ENCODE measurements around the gene KCNH5. TPM values are rescaled to one million over a fixed set of nuclear protein-coding genes. Genes with fewer than 3 reads are reported as not detected.

KCNH5 gene
- total RNA-seq, 2 experiments from 2014 or later: not detected

DNA sequence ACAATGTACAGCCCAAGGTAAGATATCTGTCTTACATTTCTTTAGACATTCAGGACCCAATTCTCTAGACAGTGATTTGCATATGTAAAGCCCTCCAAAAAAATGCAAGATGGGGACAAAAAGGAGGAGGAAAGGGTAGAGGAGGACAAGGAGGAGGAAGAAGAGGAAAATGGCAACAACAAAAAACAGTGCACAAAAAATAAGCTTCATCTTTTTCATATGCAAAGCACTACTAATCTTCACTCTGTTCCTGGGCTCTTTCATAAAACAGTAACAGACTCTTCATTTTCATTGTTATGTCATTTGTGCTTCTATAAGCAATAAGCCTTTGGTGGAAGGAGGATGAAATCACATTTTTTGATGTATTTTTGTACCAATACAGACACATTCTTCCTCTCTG, 61.4 kb downstream of the KCNH5 start:
- intact Hi-C loops (cut with DNase I, micrococcal nuclease): no loop called here
- H3K9me3 Mint-ChIP-seq: no peaks in the 10 kb centered on the region
- ATAC-seq (ENCODE audit: poor library complexity): no peak

DNA sequence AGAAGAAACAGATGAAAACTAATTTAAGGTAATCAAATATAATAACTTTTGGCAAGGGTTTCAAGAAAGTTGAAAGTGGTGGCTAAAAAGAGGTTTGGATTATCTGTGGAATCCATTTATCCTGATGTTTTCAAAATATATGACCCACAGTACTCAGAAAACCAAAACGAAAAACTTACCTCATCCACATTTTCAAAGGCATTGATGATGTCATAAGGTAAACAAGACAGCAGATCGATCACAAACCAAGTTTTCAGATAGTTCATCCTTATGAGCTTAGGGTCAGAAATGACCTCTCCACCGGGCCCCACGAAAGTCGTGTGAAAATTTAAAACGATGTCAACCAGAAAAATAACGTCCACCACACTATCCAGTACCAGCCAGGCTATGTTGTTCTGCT, 64.6 kb downstream of the KCNH5 start:
- Histone ChIP-seq H3K4me3 (ENCODE audit: low read length) (no peak overlapping the region), H3K36me3 (ENCODE audit: insufficient read depth, low read length) (no peaks in the 10 kb centered on the region), H3K27ac (ENCODE audit: low read depth in 1 of 2, low read length in 2 of 2) (no peak overlapping the region), H3K9me3 (ENCODE audit: control insufficient read depth in 1 of 2, insufficient read depth in 1 of 2, low read length in 2 of 2) (no peaks in the 10 kb centered on the region), H3K27me3 (ENCODE audit: control insufficient read depth in 1 of 2, insufficient read depth in 2 of 2, low read length in 2 of 2) (no peaks in the 10 kb centered on the region), H3K4me1 (ENCODE audit: insufficient read depth, low read length) (no peaks in the 10 kb centered on the region)
- POLR2A ChIA-PET: no interaction called here
- DNase-seq: no peak
- H3K27me3 Mint-ChIP-seq: no peaks in the 10 kb centered on the region
- TF ChIP-seq, protein P1, sequence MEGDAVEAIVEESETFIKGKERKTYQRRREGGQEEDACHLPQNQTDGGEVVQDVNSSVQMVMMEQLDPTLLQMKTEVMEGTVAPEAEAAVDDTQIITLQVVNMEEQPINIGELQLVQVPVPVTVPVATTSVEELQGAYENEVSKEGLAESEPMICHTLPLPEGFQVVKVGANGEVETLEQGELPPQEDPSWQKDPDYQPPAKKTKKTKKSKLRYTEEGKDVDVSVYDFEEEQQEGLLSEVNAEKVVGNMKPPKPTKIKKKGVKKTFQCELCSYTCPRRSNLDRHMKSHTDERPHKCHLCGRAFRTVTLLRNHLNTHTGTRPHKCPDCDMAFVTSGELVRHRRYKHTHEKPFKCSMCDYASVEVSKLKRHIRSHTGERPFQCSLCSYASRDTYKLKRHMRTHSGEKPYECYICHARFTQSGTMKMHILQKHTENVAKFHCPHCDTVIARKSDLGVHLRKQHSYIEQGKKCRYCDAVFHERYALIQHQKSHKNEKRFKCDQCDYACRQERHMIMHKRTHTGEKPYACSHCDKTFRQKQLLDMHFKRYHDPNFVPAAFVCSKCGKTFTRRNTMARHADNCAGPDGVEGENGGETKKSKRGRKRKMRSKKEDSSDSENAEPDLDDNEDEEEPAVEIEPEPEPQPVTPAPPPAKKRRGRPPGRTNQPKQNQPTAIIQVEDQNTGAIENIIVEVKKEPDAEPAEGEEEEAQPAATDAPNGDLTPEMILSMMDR (IDR thresholded peaks at IDR 0.05): no peak
- H3K9me3 Mint-ChIP-seq: peaks cover 2% of the 10 kb centered on the region
- CTCF ChIA-PET: no interaction called here
- no peak overlapping the region for H3K4me3 Mint-ChIP-seq
- no peak for ATAC-seq (ENCODE audit: poor library complexity)
- intact Hi-C loops (cut with DNase I, micrococcal nuclease): no loop called here
- no peak overlapping the region for H3K27ac Mint-ChIP-seq
- no peaks in the 10 kb centered on the region for H3K36me3 Mint-ChIP-seq (ENCODE audit: low read depth)
- no peaks in the 10 kb centered on the region for H3K4me1 Mint-ChIP-seq (ENCODE audit: low read depth)

More for the DNA sequence above, 61.4 kb downstream of the KCNH5 start:
- Mint-ChIP-seq H3K27me3 (no peaks in the 10 kb centered on the region), H3K36me3 (ENCODE audit: low read depth) (no peaks in the 10 kb centered on the region), H3K4me1 (ENCODE audit: low read depth) (no peaks in the 10 kb centered on the region), H3K4me3 (no peak overlapping the region), H3K27ac (no peak overlapping the region)
- no peaks in the 10 kb centered on the region for H3K36me3 ChIP-seq (ENCODE audit: insufficient read depth, low read length)
- no peaks in the 10 kb centered on the region for H3K9me3 ChIP-seq (ENCODE audit: control insufficient read depth in 1 of 2, insufficient read depth in 1 of 2, low read length in 2 of 2)
- no peak overlapping the region for H3K27ac ChIP-seq (ENCODE audit: low read depth in 1 of 2, low read length in 2 of 2)
- H3K4me1 ChIP-seq (ENCODE audit: insufficient read depth, low read length): no peaks in the 10 kb centered on the region
- ChIA-PET CTCF (no interaction called here), POLR2A (no interaction called here)
- TF ChIP-seq, protein P1 (IDR thresholded peaks at IDR 0.05): no peak
- no peak overlapping the region for H3K4me3 ChIP-seq (ENCODE audit: low read length)
- no peak for DNase-seq
- no peaks in the 10 kb centered on the region for H3K27me3 ChIP-seq (ENCODE audit: control insufficient read depth in 1 of 2, insufficient read depth in 2 of 2, low read length in 2 of 2)

DNA sequence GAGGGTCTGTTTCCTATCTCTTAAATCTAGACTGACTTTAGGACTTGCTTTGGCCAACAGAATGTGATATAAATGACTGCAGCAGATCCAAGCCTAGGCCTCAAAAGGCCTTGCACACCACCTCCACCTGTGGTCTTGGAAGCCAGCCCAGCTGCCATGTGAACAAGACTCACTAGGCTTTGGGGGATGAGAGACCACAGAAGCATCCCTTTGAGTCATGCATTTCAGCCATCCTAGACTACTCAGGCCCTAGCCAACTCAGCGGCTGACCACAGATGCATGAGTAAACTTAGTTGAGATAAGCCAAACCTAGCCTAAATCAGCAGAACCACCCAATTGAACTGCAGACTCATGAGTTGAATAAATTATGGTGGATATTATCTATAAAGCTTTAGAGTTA, 87.7 kb downstream of the KCNH5 start:
- no peaks in the 10 kb centered on the region for H3K36me3 Mint-ChIP-seq (ENCODE audit: low read depth)
- no peaks in the 10 kb centered on the region for H3K27me3 Mint-ChIP-seq
- DNase-seq (no peak), ATAC-seq (ENCODE audit: poor library complexity) (no peak)
- H3K4me3 Mint-ChIP-seq: no peak overlapping the region
- no peak overlapping the region for H3K27ac ChIP-seq (ENCODE audit: low read depth in 1 of 2, low read length in 2 of 2)
- ChIA-PET CTCF (no interaction called here), POLR2A (no interaction called here)
- H3K27me3 ChIP-seq (ENCODE audit: control insufficient read depth in 1 of 2, insufficient read depth in 2 of 2, low read length in 2 of 2): no peaks in the 10 kb centered on the region
- intact Hi-C loops (cut with DNase I, micrococcal nuclease): no loop called here
- no peaks in the 10 kb centered on the region for H3K4me1 Mint-ChIP-seq (ENCODE audit: low read depth)
- peaks cover 3% of the 10 kb centered on the region for H3K9me3 Mint-ChIP-seq
- H3K36me3 ChIP-seq (ENCODE audit: insufficient read depth, low read length): no peaks in the 10 kb centered on the region
- no peak overlapping the region for H3K27ac Mint-ChIP-seq
- H3K9me3 ChIP-seq (ENCODE audit: control insufficient read depth in 1 of 2, insufficient read depth in 1 of 2, low read length in 2 of 2): no peaks in the 10 kb centered on the region
- TF ChIP-seq, protein P1 (IDR thresholded peaks at IDR 0.05): no peak
- no peak overlapping the region for H3K4me3 ChIP-seq (ENCODE audit: low read length)
- H3K4me1 ChIP-seq (ENCODE audit: insufficient read depth, low read length): no peaks in the 10 kb centered on the region
